ENCODE results near the gene TAX1BP3. TPM values are rescaled to one million over a fixed set of nuclear protein-coding genes. Genes with fewer than 3 reads are reported as not detected.
"Not testable (repeated sequence)": the region's sequence is repeated elsewhere in the genome, so short reads cannot be mapped to it uniquely, and the experiment has no call there.

TAX1BP3 gene, protein sequence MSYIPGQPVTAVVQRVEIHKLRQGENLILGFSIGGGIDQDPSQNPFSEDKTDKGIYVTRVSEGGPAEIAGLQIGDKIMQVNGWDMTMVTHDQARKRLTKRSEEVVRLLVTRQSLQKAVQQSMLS
- 96.6 TPM for total RNA-seq
- long read RNA-seq, transcript TAX1BP3-201 (4 exons, 1,377 nt) = major isoform, 16 of 21 reads
- long read RNA-seq, partial matches to known transcripts = 1 of 21 reads
- long read RNA-seq, other reads (novel, unspliced or antisense) = 3 of 21 reads

DNA sequence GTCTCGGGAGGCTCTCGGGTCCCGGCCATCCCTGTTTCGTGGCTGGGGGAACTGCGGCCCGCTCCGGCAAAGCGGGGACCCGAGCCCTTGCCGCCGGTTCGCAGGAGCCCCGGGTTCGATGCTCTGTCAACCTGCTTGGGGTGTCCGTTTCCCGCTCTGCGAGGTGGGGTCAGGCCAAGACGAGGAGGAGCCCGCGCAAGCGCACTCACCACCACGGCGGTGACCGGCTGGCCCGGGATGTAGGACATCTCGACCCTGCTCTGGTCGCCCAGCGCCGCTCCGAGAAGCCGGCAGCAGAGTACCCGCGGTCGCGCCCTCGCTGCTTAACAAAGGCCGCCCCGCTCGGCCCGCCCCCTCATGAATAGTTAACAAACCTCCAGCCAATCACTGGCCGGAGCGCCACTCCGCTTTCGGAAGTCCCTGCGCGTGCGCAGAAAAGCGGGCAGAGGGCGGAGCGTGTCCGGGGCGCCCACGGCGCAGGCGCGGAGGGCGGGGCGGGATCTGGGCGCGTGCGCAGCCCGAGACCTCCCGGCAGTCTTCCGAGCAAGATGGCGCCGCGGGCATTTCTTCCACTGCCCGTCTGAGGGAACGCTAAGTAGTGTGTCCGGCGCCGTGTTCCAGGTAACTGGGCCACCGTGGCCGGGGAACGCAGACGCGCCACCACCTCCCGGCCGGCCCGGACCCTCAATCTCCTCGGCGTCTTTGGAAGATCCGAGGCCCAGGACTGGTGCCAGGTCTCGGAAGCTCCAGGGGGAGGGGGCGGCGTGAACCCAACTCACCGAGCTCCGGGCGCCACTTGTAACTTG, at the start of gene TAX1BP3, which contains the start of gene EMC6:
Gene TAX1BP3, minus strand, starts transcription at position 300 of the 806 bp plus-strand sequence. Its CDS starts 52 bp downstream, at position 248.
Gene EMC6, plus strand, starts transcription at position 534 of the 806 bp plus-strand sequence. CDS start 335 bp downstream, outside the sequence.
- DNase-seq (ENCODE audit: low spot score) = peak; percentile 100

GRCh38 chr17:3715296-3715695, 46.9 kb upstream of the TAX1BP3 start:
- DNase-seq (ENCODE audit: low spot score) = no peak

- no peak for DNase-seq (ENCODE audit: low spot score)
Observed at GRCh38 chr17:3712811-3713463, 44.6 kb upstream of the TAX1BP3 start.

- no peak for DNase-seq (ENCODE audit: low spot score)
Observed at GRCh38 chr17:3710951-3711383, 42.6 kb upstream of the TAX1BP3 start.

GRCh38 chr17:3708366-3708765, 40.0 kb upstream of the TAX1BP3 start:
- no peak for DNase-seq (ENCODE audit: low spot score)

- DNase-seq (ENCODE audit: low spot score) = not testable (repeated sequence)
Observed at GRCh38 chr17:3705718-3705984, 37.3 kb upstream of the TAX1BP3 start.

DNA sequence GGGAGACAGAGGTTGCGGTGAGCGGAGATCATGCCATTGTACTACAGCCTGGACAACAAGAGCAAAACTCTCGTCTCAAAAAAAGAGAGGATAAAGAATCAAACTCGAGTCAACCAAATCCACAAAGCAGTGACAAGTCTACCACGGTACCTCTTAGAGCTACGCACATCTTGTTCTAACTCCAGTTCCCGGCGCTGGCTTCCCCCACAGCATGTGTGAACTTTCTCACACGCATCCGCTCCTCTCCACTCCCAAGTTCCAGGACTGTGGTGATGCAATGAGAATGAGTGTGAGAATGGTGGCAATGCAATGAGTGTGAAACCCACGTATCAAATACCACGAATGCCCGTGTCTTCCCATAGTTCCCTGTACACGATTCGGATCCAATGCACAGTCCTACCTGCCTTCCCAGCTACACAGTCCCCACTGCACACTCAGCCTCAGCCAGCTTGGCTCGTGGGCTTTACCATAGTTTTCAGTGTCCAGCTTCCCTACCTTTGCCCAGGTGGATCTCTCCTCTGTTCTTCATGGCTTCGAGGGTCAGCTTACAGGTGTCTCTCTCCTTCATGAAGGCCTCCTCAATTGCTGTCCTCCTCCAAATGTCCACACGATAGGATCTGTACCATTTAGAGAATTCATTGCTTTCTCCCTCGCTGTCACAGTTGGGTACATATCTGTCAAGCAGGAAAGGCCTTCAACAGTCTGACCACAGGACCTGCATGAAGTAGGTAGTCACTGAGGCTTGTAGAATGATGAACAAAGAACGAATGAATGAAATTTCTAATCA, 36.7 kb upstream of the TAX1BP3 start:
- no peak for DNase-seq (ENCODE audit: low spot score)

DNA sequence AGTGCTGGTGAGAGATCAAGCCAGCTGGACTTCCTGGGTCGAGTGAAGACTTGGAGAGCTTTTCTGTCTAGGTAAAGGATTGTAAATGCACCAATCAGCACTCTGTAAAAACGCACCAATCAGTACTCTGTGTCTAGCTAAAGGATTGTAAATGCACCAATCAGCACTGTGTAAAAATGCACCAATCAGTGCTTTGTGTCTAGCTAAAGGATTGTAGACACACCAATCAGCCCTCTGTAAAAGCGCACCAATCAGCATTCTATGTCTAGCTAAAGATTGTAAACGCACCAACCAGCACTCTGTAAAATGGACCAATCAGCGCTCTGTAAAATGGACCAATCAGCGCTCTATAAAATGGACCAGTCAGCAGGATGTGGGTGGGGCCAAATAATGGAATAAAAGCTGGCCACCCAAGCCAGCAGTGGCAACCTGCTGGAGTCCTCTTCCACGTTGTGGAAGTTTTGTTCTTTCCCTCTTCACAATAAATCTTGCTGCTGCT, 33.7 kb upstream of the TAX1BP3 start:
- DNase-seq (ENCODE audit: low spot score) = not testable (repeated sequence)

- no peak for DNase-seq (ENCODE audit: low spot score)
Observed at GRCh38 chr17:3699951-3700350, 31.6 kb upstream of the TAX1BP3 start.

- DNase-seq (ENCODE audit: low spot score) = no peak
Observed at GRCh38 chr17:3698139-3698538, 29.8 kb upstream of the TAX1BP3 start.

DNA sequence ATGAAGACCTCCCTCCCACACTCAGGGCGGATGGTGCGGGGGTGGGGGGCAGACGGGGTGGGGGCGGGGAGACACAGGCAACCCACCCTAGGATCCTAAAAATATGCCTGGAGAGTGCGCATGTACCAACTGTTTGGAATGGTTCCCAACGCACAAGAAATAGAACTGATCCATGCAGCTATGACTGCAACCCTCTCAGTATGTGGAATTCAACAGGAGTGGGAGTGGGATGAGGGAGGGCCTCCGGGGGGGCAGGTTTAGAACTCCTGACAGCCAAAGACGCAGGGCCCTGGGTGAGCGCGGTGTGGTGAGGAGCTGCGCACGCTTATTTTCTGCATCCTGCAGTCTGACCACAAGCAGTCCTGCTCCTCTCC, 28.7 kb upstream of the TAX1BP3 start:
- no peak for DNase-seq (ENCODE audit: low spot score)

DNA sequence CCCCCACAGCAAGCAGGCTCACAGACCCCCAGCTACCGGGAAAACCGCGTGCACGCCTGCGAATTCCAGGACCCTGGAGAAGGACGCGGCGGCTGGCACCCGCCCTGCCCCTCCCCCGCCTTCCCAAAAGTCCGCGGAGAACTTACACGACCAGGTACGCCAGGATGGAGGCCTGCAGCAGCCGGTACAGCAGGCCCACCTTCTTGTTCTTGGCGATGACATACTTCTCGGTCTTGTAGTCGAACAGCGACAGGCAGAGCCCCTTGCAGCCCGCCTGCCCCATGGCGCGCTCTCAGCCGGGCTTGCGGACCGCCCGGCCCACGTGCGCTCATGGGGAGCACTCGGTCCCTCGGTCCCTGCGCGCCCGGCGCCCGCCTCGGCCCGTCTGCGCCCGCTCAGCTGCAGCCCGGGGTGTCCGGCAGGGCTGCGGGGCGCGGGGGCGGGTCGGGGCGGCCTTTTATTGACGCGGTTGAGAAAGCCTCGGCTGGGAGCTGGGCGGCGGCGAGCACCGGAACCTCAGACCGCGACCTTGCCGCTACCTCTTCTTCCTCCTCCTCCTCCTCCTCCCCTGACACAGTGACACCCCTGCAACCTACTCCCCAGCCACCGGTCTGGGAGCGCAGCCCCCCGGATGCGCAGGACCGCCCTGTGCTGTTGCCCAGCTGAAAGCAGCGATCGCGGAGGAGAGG, 27.5 kb upstream of the TAX1BP3 start, which contains the start of gene P2RX5:
Gene P2RX5, minus strand, starts transcription at position 433 of the 689 bp plus-strand sequence. Its CDS starts 150 bp downstream, at position 283.
- no peak for DNase-seq (ENCODE audit: low spot score)

DNA sequence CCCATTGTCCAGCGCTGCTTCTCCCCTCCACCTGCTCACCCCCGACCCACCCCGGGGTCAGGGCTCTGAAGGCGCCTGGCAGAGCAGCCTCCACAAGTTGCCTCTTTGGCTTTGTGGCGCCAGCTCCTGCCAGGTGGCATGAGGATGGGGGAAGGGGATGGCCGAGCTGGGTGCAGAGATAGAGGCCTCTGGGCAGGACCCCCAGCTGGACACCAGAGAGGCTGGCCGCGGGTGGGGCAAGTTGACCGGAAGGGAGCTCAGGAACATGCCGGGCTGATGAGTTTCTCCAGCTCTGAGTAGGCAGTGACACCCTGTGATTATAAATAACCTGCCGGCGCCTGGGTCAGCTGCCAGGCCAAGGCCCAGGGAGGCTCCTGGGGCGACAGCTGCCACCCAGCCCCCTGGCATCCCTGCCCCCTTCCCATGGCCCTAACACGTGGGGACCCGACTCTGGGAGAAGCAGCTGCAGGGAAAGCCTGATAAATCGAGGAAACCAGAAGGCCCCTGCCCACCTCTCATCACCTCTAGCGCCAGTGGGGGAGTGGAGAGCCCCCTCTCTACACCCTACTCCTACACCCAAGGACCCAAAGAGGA, 26.8 kb upstream of the TAX1BP3 start:
- no peak for DNase-seq (ENCODE audit: low spot score)

DNA sequence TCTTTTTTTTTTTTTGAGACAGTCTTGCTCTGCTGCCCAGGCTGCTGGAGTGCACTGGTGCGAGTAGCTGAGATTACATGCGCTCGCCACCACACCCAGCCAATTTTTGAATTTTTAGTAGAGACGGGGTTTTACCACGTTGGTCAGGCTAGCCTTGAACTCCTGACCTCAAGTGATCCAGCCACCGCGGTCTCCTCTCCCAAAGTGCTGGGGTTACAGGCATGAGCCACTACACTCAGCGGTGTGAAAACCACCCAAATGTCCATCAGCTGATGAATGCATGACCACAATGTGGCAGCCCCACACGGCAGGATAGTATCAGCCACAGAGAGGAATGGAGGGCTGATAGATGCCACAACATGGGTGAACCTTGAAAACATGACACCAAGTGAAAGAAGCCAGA, 25.5 kb upstream of the TAX1BP3 start:
- DNase-seq (ENCODE audit: low spot score) = no peak

DNA sequence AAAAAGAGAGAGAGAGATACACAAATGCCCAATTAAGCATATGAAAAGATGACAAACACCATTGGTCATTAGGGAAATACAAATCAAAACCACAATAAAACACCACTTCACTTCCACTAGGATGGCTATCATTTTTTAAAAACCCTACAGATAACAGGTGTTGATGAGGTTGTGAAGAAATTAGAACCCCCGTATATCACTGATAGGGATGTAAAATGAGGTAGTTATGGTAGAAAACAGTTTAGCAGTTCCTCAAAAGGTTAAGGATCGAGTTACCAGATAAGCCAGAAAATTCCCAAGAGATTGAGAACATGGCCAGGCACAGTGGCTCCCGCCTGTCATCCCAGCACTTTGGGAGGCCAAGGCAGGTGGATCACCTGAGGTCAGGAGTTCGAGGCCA, 24.8 kb upstream of the TAX1BP3 start:
- DNase-seq (ENCODE audit: low spot score) = no peak

- no peak for DNase-seq (ENCODE audit: low spot score)
Observed at GRCh38 chr17:3692346-3692745, 24.0 kb upstream of the TAX1BP3 start.

DNA sequence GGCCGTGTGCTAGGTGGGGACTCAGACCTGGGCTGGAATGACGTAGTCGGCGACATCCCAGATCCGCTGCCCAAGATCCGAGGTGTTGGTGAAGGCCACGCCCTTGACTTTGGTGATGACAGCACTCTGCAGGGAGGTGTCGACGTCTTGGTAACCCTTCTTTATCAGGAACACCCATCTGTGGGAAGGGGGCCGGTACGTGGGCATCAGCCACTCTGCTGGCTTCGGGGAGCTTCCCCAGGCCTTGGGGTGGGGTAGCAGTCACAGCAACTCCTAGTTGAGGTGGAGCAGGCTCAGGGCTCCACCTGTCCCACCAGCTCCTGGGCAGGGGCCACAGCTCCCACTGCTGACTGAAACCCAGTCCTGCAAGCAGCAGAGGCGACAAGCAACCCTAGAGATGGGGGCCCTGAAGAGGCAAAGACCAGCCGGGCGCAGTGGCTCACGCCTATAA, 23.3 kb upstream of the TAX1BP3 start:
- DNase-seq (ENCODE audit: low spot score) = no peak

DNA sequence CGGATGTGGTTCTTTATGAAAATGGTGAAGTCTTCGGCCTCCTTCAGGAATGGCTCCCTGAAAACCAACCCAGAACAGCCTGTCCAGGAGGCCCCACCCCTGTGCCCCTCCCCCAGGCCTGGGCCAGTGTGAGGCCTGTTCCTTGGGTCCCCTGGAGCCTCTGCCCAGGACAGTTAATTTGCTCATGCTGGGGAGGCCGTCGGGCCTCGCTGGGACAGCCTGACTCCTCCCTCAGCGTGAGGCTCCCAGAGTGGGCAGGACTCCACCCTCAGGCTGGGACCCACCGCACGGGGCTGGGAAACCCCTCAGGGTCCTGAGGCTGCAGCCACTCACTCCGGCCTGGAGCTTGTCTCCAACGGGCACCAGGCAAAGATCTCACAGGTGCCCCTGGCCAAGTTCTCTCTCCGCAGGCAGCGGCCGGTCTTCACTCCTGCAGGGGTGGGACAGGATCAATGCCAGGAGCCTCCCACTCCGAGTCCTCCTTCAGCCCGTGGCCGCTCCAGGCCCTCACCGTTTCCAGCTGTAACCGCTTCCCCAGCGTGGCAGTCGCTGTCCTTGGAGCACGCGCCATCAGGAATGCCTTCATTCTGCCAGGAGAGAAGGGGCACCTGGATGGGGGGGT, 21.8 kb upstream of the TAX1BP3 start:
- DNase-seq (ENCODE audit: low spot score) = no peak

GRCh38 chr17:3689262-3690093, 21.1 kb upstream of the TAX1BP3 start:
- DNase-seq (ENCODE audit: low spot score) = no peak
